ENCODE measurements around the gene LEMD1.

DNA sequence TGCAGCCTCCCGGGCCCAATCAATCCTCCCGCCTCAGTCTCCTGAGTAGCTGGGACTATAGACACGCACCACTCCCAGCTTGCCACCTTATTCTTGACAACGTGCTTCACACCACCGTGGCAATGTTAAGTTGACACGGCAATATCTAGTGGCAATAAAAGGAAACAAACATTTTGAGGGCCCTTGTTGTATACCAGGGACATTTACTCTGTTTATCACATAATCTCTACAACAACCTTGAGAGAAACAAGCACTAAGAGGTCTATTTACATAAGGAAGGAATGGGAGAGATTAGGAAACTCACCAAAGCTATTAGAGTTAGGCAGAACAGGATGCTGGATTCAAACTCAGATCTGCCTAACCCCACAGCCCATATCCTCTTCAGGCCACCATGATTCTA is 68.2 kb downstream of the LEMD1 start:
- TF ChIP-seq CTCF (IDR thresholded peaks at IDR 0.05), result no peak
- TF ChIP-seq, protein P1, sequence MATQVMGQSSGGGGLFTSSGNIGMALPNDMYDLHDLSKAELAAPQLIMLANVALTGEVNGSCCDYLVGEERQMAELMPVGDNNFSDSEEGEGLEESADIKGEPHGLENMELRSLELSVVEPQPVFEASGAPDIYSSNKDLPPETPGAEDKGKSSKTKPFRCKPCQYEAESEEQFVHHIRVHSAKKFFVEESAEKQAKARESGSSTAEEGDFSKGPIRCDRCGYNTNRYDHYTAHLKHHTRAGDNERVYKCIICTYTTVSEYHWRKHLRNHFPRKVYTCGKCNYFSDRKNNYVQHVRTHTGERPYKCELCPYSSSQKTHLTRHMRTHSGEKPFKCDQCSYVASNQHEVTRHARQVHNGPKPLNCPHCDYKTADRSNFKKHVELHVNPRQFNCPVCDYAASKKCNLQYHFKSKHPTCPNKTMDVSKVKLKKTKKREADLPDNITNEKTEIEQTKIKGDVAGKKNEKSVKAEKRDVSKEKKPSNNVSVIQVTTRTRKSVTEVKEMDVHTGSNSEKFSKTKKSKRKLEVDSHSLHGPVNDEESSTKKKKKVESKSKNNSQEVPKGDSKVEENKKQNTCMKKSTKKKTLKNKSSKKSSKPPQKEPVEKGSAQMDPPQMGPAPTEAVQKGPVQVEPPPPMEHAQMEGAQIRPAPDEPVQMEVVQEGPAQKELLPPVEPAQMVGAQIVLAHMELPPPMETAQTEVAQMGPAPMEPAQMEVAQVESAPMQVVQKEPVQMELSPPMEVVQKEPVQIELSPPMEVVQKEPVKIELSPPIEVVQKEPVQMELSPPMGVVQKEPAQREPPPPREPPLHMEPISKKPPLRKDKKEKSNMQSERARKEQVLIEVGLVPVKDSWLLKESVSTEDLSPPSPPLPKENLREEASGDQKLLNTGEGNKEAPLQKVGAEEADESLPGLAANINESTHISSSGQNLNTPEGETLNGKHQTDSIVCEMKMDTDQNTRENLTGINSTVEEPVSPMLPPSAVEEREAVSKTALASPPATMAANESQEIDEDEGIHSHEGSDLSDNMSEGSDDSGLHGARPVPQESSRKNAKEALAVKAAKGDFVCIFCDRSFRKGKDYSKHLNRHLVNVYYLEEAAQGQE (IDR thresholded peaks at IDR 0.05; ENCODE audit: insufficient read depth in 1 of 2, low read depth in 2 of 2, low read length in 1 of 2), result no peak
